ENCODE data around the gene CDK6. TPM values are rescaled to one million over a fixed set of nuclear protein-coding genes. Genes with fewer than 3 reads are reported as not detected.

Gene CDK6
- total and polyA plus RNA-seq, 2 of the 8 experiments (the other 6 are each of a cell fraction or from before 2014, with no cell fraction given), result 5.9 to 18.9 TPM

- TF ChIP-seq CHD7 (IDR thresholded peaks at IDR 0.05; ENCODE audit: insufficient replicate concordance, low read length) (no peak), EP300 (IDR thresholded peaks at IDR 0.05; ENCODE audit: borderline replicate concordance in 1 of 2, low read depth in 2 of 2, low read length in 2 of 2) (no peak), JUND (IDR thresholded peaks at IDR 0.05; ENCODE audit: low read length) (no peak), TBP (IDR thresholded peaks at IDR 0.05; ENCODE audit: low read depth, low read length) (no peak), RBBP5 (IDR thresholded peaks at IDR 0.05; ENCODE audit: borderline replicate concordance, low read depth, low read length) (no peak), RFX5 (IDR thresholded peaks at IDR 0.05; ENCODE audit: borderline replicate concordance, low read depth, low read length) (no peak), CBX8 (IDR thresholded peaks at IDR 0.05; ENCODE audit: borderline replicate concordance, low read depth, low read length) (no peak), RXRA (IDR thresholded peaks at IDR 0.05; ENCODE audit: insufficient read depth, low read depth, low read length) (no peak), FOSL1 (IDR thresholded peaks at IDR 0.05; ENCODE audit: insufficient read depth, low read depth, low read length) (no peak)
These were observed 67.0 kb downstream of the CDK6 start (continued) for GRCh38 chr7:92769394-92769699.

All from H1 (cell line).